ENCODE data around the gene ATP5F1D. TPM values are rescaled to one million over a fixed set of nuclear protein-coding genes. Genes with fewer than 3 reads are reported as not detected.

Gene ATP5F1D
- total RNA-seq, 1 experiment from 2014 or later, result 179 TPM

- Histone ChIP-seq H2BK12ac (ENCODE audit: insufficient read length, low read depth, low read length) (no peak overlapping the region), H4K5ac (ENCODE audit: insufficient read length, low read depth, low read length) (no peak overlapping the region), H3K79me1 (ENCODE audit: insufficient read depth, low read depth, low read length, poor library complexity, severe bottlenecking) (no peaks in the 10 kb centered on the region), H3T11ph (ENCODE audit: low read length) (no peak overlapping the region), H3K56ac (ENCODE audit: insufficient read length, low read depth, low read length) (no peak overlapping the region), H3K9ac (ENCODE audit: extremely low read depth, insufficient read length, low read length) (no peak overlapping the region), H2AK5ac (ENCODE audit: insufficient read length, low read length) (no peak overlapping the region), H2BK20ac (ENCODE audit: low read depth, low read length, poor library complexity, severe bottlenecking) (no peak overlapping the region), H4K91ac (ENCODE audit: insufficient read length, low read depth, low read length) (no peak overlapping the region), H3K27me3 (ENCODE audit: insufficient read depth, low read length) (no peaks in the 10 kb centered on the region), H2BK5ac (ENCODE audit: insufficient read length, low read length) (no peak overlapping the region), H3K14ac (ENCODE audit: insufficient read depth, low read length) (no peak overlapping the region), H3K79me2 (ENCODE audit: insufficient read depth, low read length) (no peaks in the 10 kb centered on the region), H3K9me3 (ENCODE audit: control insufficient read depth, low read depth, low read length) (no peaks in the 10 kb centered on the region), H2BK120ac (ENCODE audit: low read depth, low read length, poor library complexity, severe bottlenecking) (no peak overlapping the region), H4K8ac (replicated peaks; ENCODE audit: insufficient read length, low read depth, low read length) (no peak overlapping the region), H3K18ac (ENCODE audit: insufficient read length, low read depth, low read length) (no peak overlapping the region), H2AFZ (ENCODE audit: low read length) (no peak overlapping the region), H3K23me2 (ENCODE audit: insufficient read length, low read depth, low read length, poor library complexity, severe bottlenecking) (peaks cover 8% of the 10 kb centered on the region), H4K20me1 (ENCODE audit: control insufficient read depth, insufficient read depth, insufficient read length) (no peaks in the 10 kb centered on the region), H3K27ac (ENCODE audit: insufficient read length, low read depth, low read length) (no peak overlapping the region), H3K23ac (ENCODE audit: insufficient read length, low read depth, low read length) (no peak overlapping the region), H3K4ac (ENCODE audit: low read depth, low read length) (no peak overlapping the region), H3K4me1 (ENCODE audit: insufficient read depth, low read length) (no peaks in the 10 kb centered on the region), H2BK15ac (ENCODE audit: low read depth, low read length) (no peak overlapping the region), H3K4me2 (ENCODE audit: insufficient read depth, insufficient read length, low read length) (no peak overlapping the region)
- TF ChIP-seq, protein P1, sequence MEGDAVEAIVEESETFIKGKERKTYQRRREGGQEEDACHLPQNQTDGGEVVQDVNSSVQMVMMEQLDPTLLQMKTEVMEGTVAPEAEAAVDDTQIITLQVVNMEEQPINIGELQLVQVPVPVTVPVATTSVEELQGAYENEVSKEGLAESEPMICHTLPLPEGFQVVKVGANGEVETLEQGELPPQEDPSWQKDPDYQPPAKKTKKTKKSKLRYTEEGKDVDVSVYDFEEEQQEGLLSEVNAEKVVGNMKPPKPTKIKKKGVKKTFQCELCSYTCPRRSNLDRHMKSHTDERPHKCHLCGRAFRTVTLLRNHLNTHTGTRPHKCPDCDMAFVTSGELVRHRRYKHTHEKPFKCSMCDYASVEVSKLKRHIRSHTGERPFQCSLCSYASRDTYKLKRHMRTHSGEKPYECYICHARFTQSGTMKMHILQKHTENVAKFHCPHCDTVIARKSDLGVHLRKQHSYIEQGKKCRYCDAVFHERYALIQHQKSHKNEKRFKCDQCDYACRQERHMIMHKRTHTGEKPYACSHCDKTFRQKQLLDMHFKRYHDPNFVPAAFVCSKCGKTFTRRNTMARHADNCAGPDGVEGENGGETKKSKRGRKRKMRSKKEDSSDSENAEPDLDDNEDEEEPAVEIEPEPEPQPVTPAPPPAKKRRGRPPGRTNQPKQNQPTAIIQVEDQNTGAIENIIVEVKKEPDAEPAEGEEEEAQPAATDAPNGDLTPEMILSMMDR (conservative IDR thresholded peaks at IDR 0.05), result no peak
- DNase-seq, result no peak
- peak overlapping the region in 1 of 3 experiments; percentile 78; a peak in 2 of 7 replicates for H3K27ac Mint-ChIP-seq
- no peak overlapping the region; a peak in 1 of 5 replicates for H3K4me3 Mint-ChIP-seq
- no CpG with 5 or more reads among the region's 15 CpGs for WGBS (ENCODE audit: extremely low coverage, insufficient read length, low lambda C conversion rate)
- 0 out of 4 replicates have a peak, but pooled peaks cover 0 to 2% of the 10 kb centered on the region in 2 experiments for H3K4me1 Mint-ChIP-seq
- no peaks in the 10 kb centered on the region for H3K27me3 Mint-ChIP-seq (ENCODE audit: low read depth)
- no peaks in the 10 kb centered on the region for H3K9me3 Mint-ChIP-seq
- peaks cover 2 to 34% (median 22%) of the 10 kb centered on the region in 3 experiments; a peak in 5 of 7 replicates for H3K36me3 Mint-ChIP-seq (ENCODE audit: insufficient read depth in 1 of 3, low read depth in 3 of 3)
Observed at GRCh38 chr19:1232652-1233072, 8.9 kb upstream of the ATP5F1D start.

Data from H9 (cell line).